ENCODE measurements around the gene TMEM126B. TPM values are rescaled to one million over a fixed set of nuclear protein-coding genes. Genes with fewer than 3 reads are reported as not detected.

The TMEM126B gene
- total and polyA plus RNA-seq, 10 of the 15 experiments (the other 5 are each of a cell fraction or from before 2014, with no cell fraction given): 36.9 to 117 (median 70.3) TPM

- TF ChIP-seq, protein P1, sequence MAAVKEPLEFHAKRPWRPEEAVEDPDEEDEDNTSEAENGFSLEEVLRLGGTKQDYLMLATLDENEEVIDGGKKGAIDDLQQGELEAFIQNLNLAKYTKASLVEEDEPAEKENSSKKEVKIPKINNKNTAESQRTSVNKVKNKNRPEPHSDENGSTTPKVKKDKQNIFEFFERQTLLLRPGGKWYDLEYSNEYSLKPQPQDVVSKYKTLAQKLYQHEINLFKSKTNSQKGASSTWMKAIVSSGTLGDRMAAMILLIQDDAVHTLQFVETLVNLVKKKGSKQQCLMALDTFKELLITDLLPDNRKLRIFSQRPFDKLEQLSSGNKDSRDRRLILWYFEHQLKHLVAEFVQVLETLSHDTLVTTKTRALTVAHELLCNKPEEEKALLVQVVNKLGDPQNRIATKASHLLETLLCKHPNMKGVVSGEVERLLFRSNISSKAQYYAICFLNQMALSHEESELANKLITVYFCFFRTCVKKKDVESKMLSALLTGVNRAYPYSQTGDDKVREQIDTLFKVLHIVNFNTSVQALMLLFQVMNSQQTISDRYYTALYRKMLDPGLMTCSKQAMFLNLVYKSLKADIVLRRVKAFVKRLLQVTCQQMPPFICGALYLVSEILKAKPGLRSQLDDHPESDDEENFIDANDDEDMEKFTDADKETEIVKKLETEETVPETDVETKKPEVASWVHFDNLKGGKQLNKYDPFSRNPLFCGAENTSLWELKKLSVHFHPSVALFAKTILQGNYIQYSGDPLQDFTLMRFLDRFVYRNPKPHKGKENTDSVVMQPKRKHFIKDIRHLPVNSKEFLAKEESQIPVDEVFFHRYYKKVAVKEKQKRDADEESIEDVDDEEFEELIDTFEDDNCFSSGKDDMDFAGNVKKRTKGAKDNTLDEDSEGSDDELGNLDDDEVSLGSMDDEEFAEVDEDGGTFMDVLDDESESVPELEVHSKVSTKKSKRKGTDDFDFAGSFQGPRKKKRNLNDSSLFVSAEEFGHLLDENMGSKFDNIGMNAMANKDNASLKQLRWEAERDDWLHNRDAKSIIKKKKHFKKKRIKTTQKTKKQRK (IDR thresholded peaks at IDR 0.05; ENCODE audit: low read depth, low read length): no peak
- TF ChIP-seq FOS (IDR thresholded peaks at IDR 0.05; ENCODE audit: borderline replicate concordance, extremely low read depth, insufficient read length) (no peak), IKZF2 (IDR thresholded peaks at IDR 0.05) (peak in 1 of 2 experiments; percentile 9; a peak in 1 of 4 replicates), IRF4 (IDR thresholded peaks at IDR 0.05; ENCODE audit: low read depth, low read length) (no peak), ZNF622 (IDR thresholded peaks at IDR 0.05) (no peak), E2F8 (IDR thresholded peaks at IDR 0.05; ENCODE audit: low read depth, partially characterized antibody) (peak; percentile 72), SMC3 (IDR thresholded peaks at IDR 0.05; ENCODE audit: borderline replicate concordance, low read length) (no peak), POU2F2 (IDR thresholded peaks at IDR 0.05; ENCODE audit: borderline replicate concordance, low read depth, low read length) (peak; percentile 69; the same call in 2 of the 3 replicates), ZNF274 (IDR thresholded peaks at IDR 0.05; ENCODE audit: insufficient read depth, insufficient read length) (no peak), RUNX3 (IDR thresholded peaks at IDR 0.05; ENCODE audit: low read length) (peak; percentile 89), NFXL1 (IDR thresholded peaks at IDR 0.05; ENCODE audit: borderline replicate concordance) (no peak), SIX5 (IDR thresholded peaks at IDR 0.05; ENCODE audit: low read depth, low read length, severe bottlenecking) (no peak), PML (IDR thresholded peaks at IDR 0.05; ENCODE audit: low read length) (peak; percentile 82; the same call in 1 of the 2 replicates)
Observed at GRCh38 chr11:85664615-85665481, 36.5 kb downstream of the TMEM126B start, which contains the start of gene CREBZF (continued).

All from GM12878 (cell line).